ENCODE measurements around the gene SDCCAG8.
A peak's percentile ranks its signal among the peaks of the same experiment; 100 is the strongest.

Gene SDCCAG8

GRCh38 chr1:243254927-243255790 is 682 bp upstream of the SDCCAG8 start, which contains the start of gene CEP170:
Gene CEP170, minus strand, starts transcription at chr1:243255281. Its CDS starts 30,001 bp downstream, at chr1:243225280.
- DNase-seq, result peak; percentile 93

GRCh38 chr1:243256590-243256989 is 749 bp downstream of the SDCCAG8 start:
- DNase-seq, result no peak

GRCh38 chr1:243257189-243257588 is 1.3 kb downstream of the SDCCAG8 start:
- no peak for DNase-seq

- DNase-seq, result no peak
These were observed 2.9 kb downstream of the SDCCAG8 start for GRCh38 chr1:243258731-243259130.

- no peak for DNase-seq
These were observed 4.5 kb downstream of the SDCCAG8 start for GRCh38 chr1:243260221-243260880.

- DNase-seq, result no peak
These were observed 5.5 kb downstream of the SDCCAG8 start for GRCh38 chr1:243261390-243261789.

- DNase-seq, result no peak
These were observed 8.9 kb downstream of the SDCCAG8 start for GRCh38 chr1:243264717-243265116.

- DNase-seq, result no peak
These were observed 10.4 kb downstream of the SDCCAG8 start for GRCh38 chr1:243266231-243266630.

- DNase-seq, result no peak
These were observed 11.6 kb downstream of the SDCCAG8 start for GRCh38 chr1:243267471-243267880.

- no peak for DNase-seq
These were observed 12.2 kb downstream of the SDCCAG8 start for GRCh38 chr1:243267914-243268653.

GRCh38 chr1:243268751-243269460 is 13.1 kb downstream of the SDCCAG8 start:
- no peak for DNase-seq

GRCh38 chr1:243269461-243269801 is 13.6 kb downstream of the SDCCAG8 start:
- no peak for DNase-seq

- no peak for DNase-seq
These were observed 14.4 kb downstream of the SDCCAG8 start for GRCh38 chr1:243270097-243270864.

GRCh38 chr1:243271996-243272395 is 16.2 kb downstream of the SDCCAG8 start:
- DNase-seq, result no peak

- no peak for DNase-seq
These were observed 16.6 kb downstream of the SDCCAG8 start for GRCh38 chr1:243272401-243272800.

- no peak for DNase-seq
These were observed 17.7 kb downstream of the SDCCAG8 start for GRCh38 chr1:243273506-243273905.

- no peak for DNase-seq
These were observed 18.1 kb downstream of the SDCCAG8 start for GRCh38 chr1:243273945-243274344.

- no peak for DNase-seq
These were observed 19.5 kb downstream of the SDCCAG8 start for GRCh38 chr1:243275316-243275715.

- no peak for DNase-seq
These were observed 24.8 kb downstream of the SDCCAG8 start for GRCh38 chr1:243280571-243281129.

GRCh38 chr1:243281672-243282071 is 25.8 kb downstream of the SDCCAG8 start:
- DNase-seq, result no peak

GRCh38 chr1:243286409-243287122 is 30.7 kb downstream of the SDCCAG8 start:
- no peak for DNase-seq

Data from NCI-H2029 (cell line).